Epidermal melanocyte (primary cell): ENCODE measurements around the gene RPS19BP1.

Source experiments
- DNase-seq: peaks from one replicate; pipeline ENCODE4 v3.0.0; 2011; ENCODE audit warnings: low spot score; ENCODE audit not compliant: insufficient read length

Gene RPS19BP1

GRCh38 chr22:39532215-39533073 is at the start of gene RPS19BP1:
RPS19BP1 (minus strand) TSS chr22:39532748; CDS start chr22:39532738, 10 bp downstream.
- peak; percentile 94 for DNase-seq

- DNase-seq = no peak
Measured at GRCh38 chr22:39581303-39581702, 48.8 kb upstream of the RPS19BP1 start.

DNA sequence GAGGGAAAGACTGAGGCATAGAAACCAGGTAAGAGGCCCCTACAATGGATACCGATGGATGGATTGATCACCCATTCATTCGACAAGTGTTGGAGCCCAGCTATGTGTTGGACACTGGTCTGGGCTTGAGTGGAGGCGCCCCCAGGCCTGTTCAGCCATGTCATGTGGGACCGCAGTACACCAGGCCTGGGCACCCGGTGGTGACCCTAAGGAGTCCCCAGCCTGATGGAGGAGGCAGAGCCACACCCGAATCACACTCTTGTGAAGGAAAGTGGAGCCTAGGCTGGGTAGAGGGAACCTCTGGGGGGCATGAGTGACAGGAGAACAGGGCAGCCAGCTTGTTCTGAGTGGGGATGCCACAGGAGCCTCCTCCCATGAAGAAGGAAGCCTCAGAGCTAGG is 48.2 kb upstream of the RPS19BP1 start:
- no peak for DNase-seq

DNA sequence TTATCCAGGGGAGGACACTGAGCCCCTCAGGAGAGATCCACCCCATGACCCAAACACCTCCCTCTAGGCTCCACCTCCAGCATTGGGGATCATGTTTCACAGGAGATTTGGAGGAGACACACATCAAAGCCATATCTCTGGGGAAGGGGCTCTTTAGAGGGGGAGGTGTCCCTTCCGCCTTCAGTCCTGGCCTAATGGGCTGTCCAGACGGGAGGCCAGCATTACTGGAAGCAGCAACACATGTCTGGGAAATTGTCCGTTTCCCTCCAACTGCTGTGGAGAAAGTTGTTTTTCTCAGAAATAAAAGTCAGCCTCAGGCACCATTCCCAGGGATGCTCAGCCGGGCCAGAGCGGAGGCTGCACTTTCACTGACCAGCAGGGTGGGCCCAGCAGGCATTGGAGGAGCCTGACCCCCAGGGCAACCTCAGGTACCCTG is 47.5 kb upstream of the RPS19BP1 start:
- no peak for DNase-seq

DNA sequence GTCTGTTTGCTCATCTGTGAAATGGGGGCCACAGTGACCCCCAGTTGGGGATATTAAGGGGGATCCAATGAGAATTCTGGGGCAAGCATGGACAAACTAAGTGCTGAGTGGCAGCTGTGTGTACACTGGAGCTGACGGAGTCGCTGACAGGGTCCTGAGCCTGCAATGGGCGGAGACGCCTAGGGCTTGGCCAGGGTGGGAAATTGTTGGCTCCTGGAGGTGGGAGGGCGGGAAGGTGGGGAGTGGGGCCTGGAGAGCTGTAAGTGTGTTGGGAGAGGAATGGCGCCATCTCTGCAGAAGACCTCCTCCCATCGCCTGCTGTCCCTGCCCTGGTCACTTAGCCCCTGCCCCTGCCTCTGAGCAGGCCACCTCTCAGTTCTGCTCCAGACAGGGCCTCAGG is 45.4 kb upstream of the RPS19BP1 start:
- DNase-seq = no peak

DNA sequence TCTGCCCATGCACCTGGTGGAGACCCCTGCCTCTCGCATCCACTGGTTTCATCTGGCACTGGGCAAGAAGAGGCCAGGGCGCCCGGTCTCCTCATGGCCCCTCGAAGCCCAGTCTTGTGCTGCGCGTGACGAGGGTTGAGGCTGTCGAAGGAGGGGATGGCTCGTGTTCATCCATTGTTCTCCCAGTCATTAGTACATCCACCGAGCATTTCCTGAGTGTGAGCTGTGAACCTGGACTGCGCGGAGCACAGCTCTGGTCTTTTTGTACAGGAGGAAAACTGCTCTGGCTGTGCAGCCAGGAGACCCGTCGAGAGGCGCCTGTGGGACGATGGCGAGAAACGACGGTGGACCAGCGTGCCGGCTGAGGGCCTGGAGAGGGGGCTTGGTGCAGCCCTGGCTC is 44.8 kb upstream of the RPS19BP1 start:
- DNase-seq = no peak

DNA sequence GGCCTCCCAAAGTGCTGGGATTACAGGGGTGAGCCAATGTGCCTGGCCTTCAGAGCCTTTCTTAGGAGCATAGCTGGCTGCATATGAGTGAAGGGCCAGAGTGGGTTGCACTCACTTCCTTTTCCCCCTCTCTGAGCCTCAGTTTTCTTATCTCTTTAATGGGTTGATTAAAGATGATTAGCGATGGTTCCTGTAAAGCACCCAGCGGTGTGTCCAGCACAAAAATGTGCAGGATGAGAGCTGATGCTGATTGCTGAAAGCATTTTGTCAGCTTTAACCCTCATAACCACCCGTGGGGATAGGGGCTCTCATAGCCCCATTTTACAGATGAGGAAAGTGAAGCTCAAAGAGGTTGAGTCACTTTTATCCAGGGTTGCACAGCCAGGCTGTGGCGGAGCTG is 43.5 kb upstream of the RPS19BP1 start:
- no peak for DNase-seq

DNA sequence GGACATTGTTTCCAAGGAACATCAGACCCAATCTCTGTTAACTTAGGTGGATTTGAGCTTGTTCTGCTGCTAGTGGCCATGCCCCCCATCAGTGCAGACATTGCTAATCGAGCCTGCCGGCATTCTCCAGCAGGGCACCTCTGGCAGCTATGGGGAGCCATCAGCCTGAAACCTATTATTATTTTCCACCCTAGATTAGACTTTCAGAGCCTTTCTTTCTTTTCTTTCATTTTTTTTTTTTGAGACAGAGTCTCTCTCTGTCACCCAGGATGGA is 42.9 kb upstream of the RPS19BP1 start:
- no peak for DNase-seq

- no peak for DNase-seq
Measured at GRCh38 chr22:39574779-39575551, 42.4 kb upstream of the RPS19BP1 start.

DNA sequence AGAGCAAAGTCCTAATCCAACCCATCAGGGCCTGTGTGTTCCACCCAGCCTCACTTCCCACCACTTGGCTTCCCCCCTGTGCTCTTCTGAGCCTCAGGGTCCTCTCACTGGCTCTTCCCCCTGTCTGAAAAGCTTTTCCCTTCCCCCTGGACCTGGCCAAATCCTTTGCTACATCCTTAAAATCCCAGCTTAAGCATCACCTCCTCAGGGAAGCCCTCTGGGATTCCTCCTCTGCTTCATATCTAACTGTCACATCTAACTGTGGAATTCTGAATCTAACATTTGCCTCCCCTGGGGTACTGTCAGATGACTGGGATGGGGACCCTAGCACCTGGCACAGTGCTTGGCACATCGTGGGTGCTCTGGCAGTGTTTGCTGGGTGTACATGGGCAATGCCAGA is 39.0 kb upstream of the RPS19BP1 start:
- no peak for DNase-seq

- DNase-seq = no peak
Measured at GRCh38 chr22:39570665-39571064, 38.1 kb upstream of the RPS19BP1 start, which contains the start of gene CACNA1I. CACNA1I (plus strand) TSS chr22:39570753; CDS start chr22:39570753, 0 bp downstream.

DNA sequence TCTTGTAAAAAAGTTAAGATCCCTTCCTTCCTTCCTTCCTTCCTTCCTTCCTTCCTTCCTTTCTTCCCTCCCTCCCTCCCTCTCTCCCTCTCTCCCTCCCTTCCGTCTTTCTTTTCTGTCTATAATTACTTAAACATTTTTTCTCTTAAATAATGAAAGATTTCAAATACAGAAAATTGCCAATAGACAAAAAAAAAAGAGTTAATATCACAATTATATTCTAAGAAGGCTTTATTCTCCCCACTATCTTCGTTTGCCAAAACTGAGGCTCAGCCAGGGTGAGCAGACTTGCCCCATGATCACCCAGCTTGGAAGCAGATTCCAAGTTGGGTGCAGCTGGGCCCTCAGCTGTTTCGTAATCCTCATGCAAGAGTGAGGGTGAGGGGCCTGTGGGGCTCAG is 37.7 kb upstream of the RPS19BP1 start:
- no peak for DNase-seq

- DNase-seq = no peak
Measured at GRCh38 chr22:39569066-39569465, 36.5 kb upstream of the RPS19BP1 start.

DNA sequence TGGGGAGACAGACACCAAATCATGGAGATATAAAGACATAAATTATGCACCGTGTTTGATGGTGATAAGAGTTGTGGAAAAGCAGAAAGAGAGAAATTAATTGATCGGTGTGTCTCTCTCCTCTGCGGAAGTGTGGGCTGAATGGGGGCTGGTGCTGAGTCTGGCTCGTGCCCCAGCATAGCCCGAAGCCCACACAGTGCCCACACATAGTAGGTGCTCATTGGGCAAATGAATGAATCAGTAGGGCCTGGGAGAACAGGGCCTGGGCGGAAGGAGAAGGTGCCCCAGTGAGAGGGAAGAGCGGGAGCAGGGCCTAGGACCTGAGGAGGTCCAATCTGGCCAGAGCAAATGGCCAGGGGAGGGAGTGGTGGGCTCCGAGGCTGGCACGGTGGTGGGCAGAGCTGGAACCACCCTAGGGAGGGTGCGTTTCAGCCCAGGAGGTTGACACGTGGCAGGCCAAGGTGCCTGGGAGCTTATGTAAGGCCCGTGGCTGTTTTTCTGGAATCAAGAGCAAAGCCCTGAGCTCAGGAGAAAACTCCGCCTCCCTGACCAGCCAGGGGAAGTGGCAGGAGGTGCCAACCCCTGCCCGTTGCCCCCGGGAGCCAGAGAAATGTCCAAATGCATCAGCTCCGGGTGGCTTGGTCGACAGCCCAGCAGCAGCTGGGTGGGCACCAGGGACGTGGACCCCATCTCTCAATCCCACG is 35.9 kb upstream of the RPS19BP1 start:
- DNase-seq = no peak

- no peak for DNase-seq
Measured at GRCh38 chr22:39567135-39567946, 34.8 kb upstream of the RPS19BP1 start.

DNA sequence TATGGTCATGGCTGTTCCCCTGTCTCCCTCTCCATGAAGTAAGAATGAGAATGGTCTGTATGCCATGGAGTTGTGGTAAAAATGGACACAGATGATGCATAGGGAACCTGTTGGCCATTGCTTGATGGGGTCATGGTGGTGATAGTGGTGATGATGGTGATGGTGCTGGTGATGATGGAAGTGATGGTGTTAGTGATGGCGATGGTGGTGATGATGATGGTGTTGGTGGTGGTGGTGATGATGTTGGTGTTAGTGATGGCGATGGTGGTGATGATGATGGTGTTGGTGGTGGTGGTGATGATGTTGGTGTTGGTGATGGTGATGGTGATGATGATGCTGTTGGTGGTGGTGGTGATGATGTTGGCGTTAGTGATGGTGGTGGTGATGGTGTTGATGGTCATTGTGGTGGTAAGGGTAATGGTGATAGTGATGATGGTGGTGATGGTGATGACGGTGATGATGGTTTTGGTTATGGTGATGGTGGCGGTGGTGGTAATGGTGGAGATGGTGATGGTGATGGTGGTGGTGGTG is 32.9 kb upstream of the RPS19BP1 start:
- DNase-seq = no peak

DNA sequence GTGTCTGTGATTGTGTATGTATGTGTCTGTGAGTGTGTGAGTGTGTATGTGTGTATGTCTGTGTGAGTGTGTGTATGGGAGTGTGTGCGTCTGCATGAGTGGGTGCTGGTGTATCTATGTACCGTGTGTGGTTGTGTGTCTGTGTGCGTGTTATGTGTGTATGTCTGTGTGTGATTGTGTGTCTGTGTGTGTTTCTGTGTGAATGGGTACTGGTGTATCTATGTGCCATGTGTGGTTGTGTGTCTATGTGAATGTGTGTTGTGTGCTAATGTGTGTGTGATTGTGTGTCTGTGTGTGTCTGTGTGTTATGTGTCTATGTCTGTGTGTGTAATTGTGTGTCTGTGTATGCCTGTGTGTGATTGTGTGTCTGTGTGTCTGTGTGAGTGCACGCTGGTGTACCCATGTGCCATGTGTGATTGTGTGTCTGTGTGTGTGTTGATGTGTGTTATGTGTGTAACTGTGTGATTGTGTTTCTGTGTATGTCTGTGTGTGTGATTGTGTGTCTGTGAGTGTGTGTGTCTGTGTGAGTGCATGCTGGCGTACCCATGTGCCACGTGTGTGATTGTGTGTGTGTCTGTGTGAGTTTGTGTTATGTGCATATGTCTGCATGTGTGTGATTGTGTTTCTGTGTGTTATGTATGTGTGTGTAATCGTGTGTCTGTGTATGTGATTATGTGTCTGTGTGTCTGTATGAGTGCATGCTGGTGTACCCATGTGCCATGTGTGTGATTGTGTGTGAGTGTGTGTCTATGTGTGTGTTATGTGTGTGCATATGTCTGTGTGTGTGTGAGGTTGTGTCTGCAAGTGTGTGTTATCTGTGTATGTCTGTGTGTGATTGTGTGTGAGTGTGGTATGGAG is 31.3 kb upstream of the RPS19BP1 start:
- no peak for DNase-seq

DNA sequence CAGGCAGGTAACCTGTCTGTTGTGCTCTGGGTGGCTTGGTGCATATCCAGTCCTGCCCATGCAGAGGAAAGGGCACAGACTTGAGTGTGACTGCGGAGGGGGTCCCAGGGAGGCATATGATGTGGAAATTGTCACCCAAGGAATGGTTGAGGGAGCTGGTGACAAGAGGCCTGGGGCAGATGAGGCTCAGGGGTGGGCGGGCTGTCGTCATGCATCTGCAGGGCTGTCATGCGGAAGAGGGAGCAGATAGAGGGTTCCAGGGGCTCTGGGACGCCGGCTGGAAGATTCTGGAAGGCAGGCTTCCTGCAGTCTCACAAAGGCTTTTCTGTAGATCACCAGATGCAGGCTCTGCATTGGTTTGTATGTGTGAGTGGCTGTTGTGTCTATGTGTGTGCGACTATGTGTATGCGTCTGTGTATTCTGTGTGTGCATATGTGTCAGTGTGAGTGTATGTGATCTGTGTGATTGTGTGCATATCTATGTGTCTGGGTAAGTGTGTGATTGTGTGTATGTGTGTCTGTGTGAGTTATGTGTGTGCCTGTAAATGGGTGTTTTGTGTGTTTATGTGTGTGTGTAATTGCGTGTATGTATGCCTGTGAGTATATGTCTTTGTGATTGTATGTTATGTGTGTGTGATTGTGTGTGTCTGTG is 30.4 kb upstream of the RPS19BP1 start:
- DNase-seq = no peak

DNA sequence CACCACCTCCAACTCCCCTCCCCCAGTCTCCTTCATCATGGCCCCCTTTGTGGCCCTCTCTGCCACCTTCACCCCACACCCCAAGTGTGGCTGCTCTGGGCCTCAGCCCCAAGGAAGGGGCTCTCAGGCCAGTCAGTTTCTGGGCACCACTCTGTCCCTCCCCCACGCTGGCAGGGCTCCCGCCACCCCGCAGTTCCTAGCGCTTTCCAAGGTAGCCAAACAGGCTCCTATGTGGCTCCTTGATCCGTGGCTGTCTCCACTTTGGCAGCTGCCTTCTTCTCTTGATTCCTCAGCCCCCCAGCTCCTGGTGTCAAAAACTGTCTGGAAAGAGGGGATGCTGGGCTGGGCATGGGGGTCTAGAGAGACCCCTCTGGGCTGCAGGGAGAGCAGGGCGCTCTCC is 27.6 kb upstream of the RPS19BP1 start:
- no peak for DNase-seq
